ENCODE data around the gene PDCD4.

Gene PDCD4

DNA sequence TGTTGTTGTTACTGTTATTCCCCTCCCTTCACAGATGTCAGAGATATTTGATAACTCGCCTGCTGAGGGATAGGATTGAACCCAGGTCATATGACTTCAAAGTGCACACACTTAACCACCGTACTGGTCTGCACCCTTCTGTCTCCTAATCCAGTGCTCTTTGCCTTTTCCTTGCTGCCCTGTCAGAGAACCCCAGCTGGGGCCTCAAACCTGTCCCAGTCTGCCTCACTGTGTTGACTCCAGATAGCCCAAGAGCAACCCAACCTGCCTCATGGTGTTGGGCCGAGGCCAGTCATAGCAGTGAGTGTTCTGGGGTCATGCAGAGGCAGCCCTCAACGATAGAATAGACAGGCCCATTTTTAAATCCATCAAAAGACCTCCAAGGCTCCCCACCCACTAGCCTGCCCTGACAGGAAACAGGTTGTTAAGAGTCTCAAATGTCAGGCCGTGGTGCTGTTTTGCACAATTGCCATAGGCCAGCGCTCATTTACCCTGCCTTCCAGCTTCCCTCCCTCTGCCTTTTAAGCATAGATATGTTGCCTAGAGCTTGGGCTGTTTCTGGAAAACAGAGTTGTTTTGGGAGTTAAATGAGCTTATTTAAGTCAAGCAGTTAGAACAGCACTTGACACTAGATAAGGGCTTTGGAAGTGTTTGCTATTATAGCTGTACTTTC is 37.0 kb upstream of the PDCD4 start:
- Histone ChIP-seq H3K36me3 (ENCODE audit: insufficient read depth, low read length) (no peaks in the 10 kb centered on the region), H3K4me3 (ENCODE audit: low read length) (no peak overlapping the region), H2AFZ (ENCODE audit: low read depth, low read length) (no peak overlapping the region), H3K27me3 (ENCODE audit: insufficient read depth, low read length) (no peaks in the 10 kb centered on the region), H3K4me1 (ENCODE audit: insufficient read depth, low read length) (peaks cover 47% of the 10 kb centered on the region), H3K9me3 (ENCODE audit: low read length) (no peaks in the 10 kb centered on the region)

DNA sequence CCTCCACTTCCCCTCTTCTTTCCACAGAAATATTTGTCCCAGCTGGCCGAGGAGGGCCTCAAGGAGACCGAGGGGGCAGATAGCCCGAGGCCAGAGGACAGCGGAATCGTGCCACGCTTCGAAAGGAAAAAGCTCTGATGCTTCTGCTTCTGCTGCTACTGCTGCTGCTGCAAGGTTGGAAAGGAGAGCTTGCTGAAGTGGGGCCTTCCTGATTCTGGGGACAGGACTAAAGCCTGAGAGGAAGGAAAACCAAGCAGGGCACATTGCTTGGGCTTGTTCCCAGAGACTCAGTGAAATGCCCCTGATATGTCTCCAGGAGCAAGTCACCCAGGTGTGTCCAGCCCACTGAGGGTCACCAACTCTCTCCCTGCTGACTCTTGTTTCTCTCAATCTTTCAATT is 35.9 kb upstream of the PDCD4 start:
- H2AFZ ChIP-seq (ENCODE audit: low read depth, low read length): no peak overlapping the region
- no peaks in the 10 kb centered on the region for H3K36me3 ChIP-seq (ENCODE audit: insufficient read depth, low read length)
- H3K4me3 ChIP-seq (ENCODE audit: low read length): no peak overlapping the region
- H3K9me3 ChIP-seq (ENCODE audit: low read length): no peaks in the 10 kb centered on the region
- H3K27me3 ChIP-seq (ENCODE audit: insufficient read depth, low read length): no peaks in the 10 kb centered on the region
- H3K4me1 ChIP-seq (ENCODE audit: insufficient read depth, low read length): peaks cover 47% of the 10 kb centered on the region

DNA sequence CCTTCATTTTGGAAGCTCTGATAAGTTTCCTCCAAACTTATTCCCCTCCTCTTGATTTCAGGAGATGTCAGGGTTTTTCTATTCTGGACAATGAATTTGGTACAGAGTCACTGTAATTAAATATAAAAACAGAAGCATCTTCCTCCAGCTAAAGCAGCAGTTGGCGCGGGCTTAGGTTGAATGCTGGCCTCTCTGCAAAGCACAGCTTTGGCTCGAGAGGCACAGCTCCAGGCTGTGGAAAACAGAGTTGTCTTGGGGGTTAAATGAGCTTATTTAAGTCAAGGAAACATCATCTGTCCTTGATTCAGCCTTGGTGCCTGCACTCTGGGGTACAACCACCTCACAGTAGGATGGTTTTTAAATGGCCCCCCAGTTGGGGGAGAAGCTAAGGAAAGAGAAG is 35.0 kb upstream of the PDCD4 start:
- Histone ChIP-seq H3K9me3 (ENCODE audit: low read length) (no peaks in the 10 kb centered on the region), H3K27me3 (ENCODE audit: insufficient read depth, low read length) (no peaks in the 10 kb centered on the region), H3K4me3 (ENCODE audit: low read length) (no peak overlapping the region), H3K36me3 (ENCODE audit: insufficient read depth, low read length) (no peaks in the 10 kb centered on the region), H2AFZ (ENCODE audit: low read depth, low read length) (no peak overlapping the region), H3K4me1 (ENCODE audit: insufficient read depth, low read length) (peaks cover 47% of the 10 kb centered on the region)

DNA sequence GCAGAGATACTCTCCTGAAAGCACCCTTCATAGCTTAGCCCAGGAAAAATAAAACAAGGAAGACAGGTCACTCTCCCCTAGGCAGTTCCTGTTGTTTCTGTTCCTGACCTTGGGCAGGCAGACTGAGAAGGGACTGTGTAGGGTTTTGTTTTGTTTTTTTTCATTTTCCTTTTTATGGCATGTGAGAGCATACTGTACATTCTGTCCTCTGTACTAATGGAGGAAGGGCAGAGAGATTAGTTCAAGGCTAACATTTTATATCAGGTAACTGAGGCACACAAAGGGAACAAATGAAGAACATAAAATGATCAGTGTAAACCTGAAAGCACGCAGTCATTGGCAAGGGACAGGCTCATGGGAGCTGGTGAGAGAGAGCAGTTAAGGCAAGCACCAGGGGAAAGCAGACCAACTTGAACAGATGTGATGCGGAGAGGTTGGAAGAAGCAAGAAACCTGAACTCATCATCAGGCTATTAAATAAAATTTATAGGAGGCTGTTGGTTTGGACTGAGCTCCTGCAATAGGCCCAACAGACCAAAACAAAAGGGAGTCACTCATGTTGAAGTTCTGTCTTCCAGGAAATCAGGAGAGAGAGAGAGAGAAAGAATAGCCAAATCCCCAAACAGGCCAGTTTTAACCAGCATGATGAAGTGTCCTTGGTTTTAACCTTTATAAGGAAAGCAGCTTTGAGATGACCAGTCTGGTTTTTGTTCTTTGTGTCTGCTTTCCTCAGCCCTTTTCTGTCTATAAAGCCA is 34.1 kb upstream of the PDCD4 start:
- Histone ChIP-seq H3K36me3 (ENCODE audit: insufficient read depth, low read length) (no peaks in the 10 kb centered on the region), H3K4me1 (ENCODE audit: insufficient read depth, low read length) (peaks cover 51% of the 10 kb centered on the region), H3K4me3 (ENCODE audit: low read length) (no peak overlapping the region)

DNA sequence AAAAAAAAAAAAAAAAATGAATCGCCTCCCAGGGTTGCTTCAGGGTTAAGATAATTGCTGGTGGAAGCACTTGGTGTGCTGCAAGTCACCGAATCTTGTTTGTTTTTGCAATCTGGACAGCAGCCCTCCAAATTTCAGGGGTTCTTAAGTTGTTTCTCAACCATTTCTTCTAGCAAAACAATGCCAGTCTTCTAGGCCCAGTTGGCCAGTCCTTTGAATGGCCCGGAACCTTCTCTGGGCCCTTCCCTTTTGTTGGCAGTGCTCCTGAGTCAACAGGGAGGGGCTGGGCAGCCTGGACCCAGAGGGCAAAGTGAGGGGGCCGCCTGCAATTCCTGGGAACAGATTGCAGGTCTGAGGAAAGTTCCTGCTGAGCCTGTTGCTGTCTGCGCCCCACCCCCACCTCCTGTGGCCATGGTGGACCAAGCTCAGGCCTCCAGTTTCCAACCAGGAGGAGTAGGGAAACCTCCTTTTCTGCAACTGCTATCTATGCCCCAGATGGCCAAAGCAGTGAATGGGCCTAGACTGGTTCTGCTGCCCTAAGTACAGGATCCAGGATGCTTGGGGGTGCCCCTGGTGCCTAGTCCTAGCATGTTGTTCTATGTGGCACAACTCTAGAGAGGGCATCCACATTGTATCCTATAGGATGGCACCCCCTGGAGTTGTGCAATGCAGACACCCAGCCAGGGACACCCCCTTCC is 31.4 kb upstream of the PDCD4 start:
- Histone ChIP-seq H3K36me3 (ENCODE audit: insufficient read depth, low read length) (no peaks in the 10 kb centered on the region), H3K9me3 (ENCODE audit: low read length) (no peaks in the 10 kb centered on the region), H3K27me3 (ENCODE audit: insufficient read depth, low read length) (no peaks in the 10 kb centered on the region), H3K4me3 (ENCODE audit: low read length) (no peak overlapping the region), H3K4me1 (ENCODE audit: insufficient read depth, low read length) (peaks cover 42% of the 10 kb centered on the region), H2AFZ (ENCODE audit: low read depth, low read length) (no peak overlapping the region)

More for the DNA sequence above, 34.1 kb upstream of the PDCD4 start:
- no peaks in the 10 kb centered on the region for H3K9me3 ChIP-seq (ENCODE audit: low read length)
- no peak overlapping the region for H2AFZ ChIP-seq (ENCODE audit: low read depth, low read length)
- H3K27me3 ChIP-seq (ENCODE audit: insufficient read depth, low read length): no peaks in the 10 kb centered on the region

DNA sequence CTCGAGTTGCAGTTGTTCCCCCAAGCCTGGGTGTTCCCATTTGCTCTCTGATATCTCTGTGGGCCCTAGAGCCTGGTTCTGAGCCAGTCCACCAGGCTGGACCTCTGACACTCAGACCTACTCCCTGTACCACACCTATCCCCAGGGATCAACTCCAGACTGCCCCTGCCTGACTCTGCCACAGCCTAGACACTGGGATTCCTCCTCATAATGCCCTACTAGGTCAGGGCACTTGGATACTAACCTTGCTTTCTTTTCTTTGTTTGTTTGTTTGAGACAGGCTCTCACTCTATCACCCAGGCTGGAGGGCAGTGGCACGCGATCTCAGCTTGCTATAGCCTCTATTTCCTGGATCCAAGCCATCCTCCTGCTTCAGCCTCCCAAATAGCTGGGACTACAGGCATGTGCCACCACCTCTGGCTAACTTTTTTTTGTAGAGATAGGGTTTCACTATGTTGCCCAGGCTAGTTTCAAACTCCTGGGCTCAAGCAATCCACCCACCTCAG is 30.8 kb upstream of the PDCD4 start:
- Histone ChIP-seq H3K36me3 (ENCODE audit: insufficient read depth, low read length) (no peaks in the 10 kb centered on the region), H3K27me3 (ENCODE audit: insufficient read depth, low read length) (no peaks in the 10 kb centered on the region), H3K4me3 (ENCODE audit: low read length) (no peak overlapping the region), H3K4me1 (ENCODE audit: insufficient read depth, low read length) (peaks cover 42% of the 10 kb centered on the region), H2AFZ (ENCODE audit: low read depth, low read length) (no peak overlapping the region), H3K9me3 (ENCODE audit: low read length) (no peaks in the 10 kb centered on the region)

DNA sequence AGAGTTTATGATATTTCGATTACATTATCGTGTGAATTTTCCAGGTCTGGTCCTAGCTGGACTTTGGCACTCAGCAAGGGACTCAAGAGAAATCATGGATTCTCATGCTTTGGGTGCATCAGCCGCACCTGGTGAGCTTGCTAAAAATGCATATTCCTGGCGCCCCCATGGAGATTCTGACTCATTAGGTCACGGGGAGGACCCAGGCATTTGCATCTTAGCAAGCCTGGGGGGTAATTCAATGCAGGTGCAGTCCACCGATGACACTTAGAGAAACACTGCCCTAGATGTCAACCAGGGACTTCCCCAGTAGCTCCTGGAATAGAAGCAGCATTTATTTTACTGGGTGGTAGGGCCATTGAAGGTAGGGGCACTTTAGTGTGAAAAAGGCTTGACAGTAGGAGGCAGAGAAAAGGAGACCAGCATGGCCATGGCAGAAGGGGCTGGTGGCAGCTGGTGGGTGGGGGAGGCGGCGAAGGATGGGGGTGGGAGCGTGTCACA is 29.9 kb upstream of the PDCD4 start:
- Histone ChIP-seq H3K4me3 (ENCODE audit: low read length) (no peak overlapping the region), H3K9me3 (ENCODE audit: low read length) (no peaks in the 10 kb centered on the region), H2AFZ (ENCODE audit: low read depth, low read length) (no peak overlapping the region), H3K27me3 (ENCODE audit: insufficient read depth, low read length) (no peaks in the 10 kb centered on the region), H3K36me3 (ENCODE audit: insufficient read depth, low read length) (no peaks in the 10 kb centered on the region), H3K4me1 (ENCODE audit: insufficient read depth, low read length) (peaks cover 42% of the 10 kb centered on the region)

DNA sequence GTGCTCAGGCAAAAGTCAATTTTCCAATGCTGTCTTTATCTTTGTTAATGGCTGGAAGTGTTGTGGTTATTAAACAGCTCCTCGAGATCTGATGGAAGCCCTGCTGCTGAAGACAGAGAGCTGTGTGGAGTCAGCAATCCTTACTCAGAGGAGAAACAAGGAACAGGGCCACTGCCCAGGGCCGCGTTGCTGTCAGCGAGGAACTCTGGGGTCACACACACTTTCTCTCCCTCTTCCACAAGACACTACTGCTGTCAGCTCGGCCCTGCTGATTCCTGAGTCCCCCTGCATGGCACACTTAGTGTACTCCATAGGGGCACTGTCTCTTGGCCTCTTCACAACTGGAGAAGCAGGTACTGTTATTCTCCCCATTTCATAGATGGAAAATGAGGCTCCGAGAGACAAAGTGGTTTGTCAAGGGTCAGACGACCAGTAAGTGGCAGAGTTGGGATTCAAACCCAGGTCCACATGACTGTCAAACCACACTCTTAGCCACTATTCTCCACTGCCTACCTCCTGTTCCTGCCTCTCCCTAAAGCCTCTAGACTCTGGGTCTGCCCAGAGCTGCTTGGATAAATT is 29.3 kb upstream of the PDCD4 start:
- Histone ChIP-seq H2AFZ (ENCODE audit: low read depth, low read length) (no peak overlapping the region), H3K36me3 (ENCODE audit: insufficient read depth, low read length) (no peaks in the 10 kb centered on the region), H3K4me3 (ENCODE audit: low read length) (no peak overlapping the region), H3K9me3 (ENCODE audit: low read length) (no peaks in the 10 kb centered on the region), H3K27me3 (ENCODE audit: insufficient read depth, low read length) (no peaks in the 10 kb centered on the region), H3K4me1 (ENCODE audit: insufficient read depth, low read length) (peaks cover 39% of the 10 kb centered on the region)

DNA sequence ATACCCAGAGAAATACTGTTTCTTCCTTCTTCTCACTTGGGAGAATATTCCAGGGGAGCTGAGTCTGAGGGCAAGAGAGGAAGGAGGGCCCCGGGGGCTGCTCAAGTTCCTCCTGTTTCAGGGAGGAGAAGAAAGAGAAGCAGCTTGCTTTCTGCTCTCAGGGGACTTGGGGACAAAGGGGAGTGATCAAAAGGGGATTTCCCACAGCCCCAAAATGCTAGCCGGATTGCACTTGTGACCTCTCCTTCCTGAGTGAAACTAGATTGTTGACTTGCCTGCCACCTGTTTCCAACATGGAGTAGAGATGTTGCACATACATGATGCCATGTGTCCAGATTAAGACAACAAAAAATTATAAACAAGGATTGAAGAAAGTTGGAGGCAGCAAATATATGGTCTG is 28.7 kb upstream of the PDCD4 start:
- H3K27me3 ChIP-seq (ENCODE audit: insufficient read depth, low read length): no peaks in the 10 kb centered on the region
- peaks cover 33% of the 10 kb centered on the region for H3K4me1 ChIP-seq (ENCODE audit: insufficient read depth, low read length)
- no peaks in the 10 kb centered on the region for H3K36me3 ChIP-seq (ENCODE audit: insufficient read depth, low read length)

DNA sequence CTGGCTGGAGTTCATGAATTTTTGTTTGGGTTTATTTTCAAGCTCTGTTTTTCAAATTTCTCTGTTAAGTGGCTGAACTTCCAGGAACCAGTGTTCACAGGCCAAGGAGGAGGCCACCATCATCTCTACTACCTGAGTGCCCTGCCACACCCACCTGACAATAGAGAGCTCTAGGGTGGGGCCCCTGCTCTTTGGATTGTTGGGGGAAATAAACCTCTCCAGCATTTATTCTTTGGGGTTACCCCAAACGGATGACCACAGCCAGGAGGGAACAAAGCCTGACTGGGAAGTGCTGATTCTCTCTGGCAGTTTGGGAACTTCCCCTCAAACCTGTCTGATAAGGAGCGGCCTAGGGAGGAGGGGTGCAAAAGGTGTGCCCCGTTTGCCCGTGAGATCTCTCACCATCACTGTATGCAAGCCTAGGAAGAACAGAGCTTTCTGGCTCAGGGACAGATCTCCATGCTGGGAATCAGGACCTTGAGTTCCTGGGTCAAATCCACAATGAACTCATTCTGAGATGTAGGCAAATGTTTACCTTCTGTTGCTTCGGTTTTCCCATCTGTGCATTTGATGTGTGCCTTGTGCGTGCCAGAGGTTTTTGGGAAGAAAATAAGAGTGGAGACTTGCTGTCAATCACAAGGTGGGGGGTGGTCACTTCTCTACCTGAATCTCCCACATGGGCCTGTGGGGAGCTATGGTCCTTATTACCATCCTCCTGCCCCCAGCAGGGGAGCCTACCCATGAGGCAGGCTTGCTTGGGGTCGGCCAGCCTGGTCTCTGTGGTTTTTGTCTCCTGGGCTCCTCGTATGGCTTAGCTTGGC is 27.7 kb upstream of the PDCD4 start:
- no peak overlapping the region for H3K4me3 ChIP-seq (ENCODE audit: low read length)
- no peaks in the 10 kb centered on the region for H3K36me3 ChIP-seq (ENCODE audit: insufficient read depth, low read length)
- H3K27me3 ChIP-seq (ENCODE audit: insufficient read depth, low read length): no peaks in the 10 kb centered on the region
- peaks cover 23% of the 10 kb centered on the region for H3K4me1 ChIP-seq (ENCODE audit: insufficient read depth, low read length)
- H3K9me3 ChIP-seq (ENCODE audit: low read length): no peaks in the 10 kb centered on the region
- no peak overlapping the region for H2AFZ ChIP-seq (ENCODE audit: low read depth, low read length)

More for the DNA sequence above, 28.7 kb upstream of the PDCD4 start:
- no peaks in the 10 kb centered on the region for H3K9me3 ChIP-seq (ENCODE audit: low read length)
- no peak overlapping the region for H2AFZ ChIP-seq (ENCODE audit: low read depth, low read length)
- no peak overlapping the region for H3K4me3 ChIP-seq (ENCODE audit: low read length)

DNA sequence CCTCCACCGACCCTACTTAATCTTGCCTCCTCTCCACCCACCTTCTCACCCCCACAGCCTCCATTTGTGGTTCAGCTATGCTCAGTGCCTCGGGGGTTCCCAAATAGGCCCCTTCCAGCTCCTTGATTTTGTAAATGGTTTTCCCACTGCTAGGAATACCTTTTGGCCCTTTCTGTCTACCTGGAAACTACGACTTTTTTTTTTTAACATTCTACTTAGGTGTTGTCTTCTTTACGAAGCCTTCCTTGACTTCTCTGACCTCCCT is 27.2 kb upstream of the PDCD4 start:
- H2AFZ ChIP-seq (ENCODE audit: low read depth, low read length): no peak overlapping the region

DNA sequence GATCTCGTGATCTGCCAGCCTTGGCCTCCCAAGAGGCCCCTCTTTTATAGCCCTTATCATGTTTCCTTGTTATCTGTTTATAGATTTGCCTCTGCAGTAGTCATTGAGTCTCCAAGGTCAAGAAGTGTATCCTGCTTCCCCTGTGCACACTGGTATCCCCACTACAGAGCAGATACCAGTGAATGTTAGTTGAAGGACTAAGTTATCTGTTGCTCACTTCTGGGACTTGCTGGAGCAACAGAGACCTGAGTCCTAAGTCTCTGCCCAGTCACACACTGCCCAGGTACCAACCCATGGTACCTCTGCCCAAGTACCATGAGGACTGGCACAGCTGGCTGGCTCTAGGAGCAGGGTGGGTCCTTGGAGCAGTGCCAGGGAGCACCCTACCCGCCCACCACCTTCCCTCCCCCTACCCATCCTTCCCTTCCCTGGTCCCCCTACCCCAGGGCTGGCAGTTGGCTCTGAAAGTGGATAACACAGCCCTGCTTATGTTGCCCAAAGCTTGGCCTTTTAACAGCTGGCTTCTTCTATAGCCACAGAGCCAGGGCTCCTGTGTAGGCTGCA is 26.5 kb upstream of the PDCD4 start:
- Histone ChIP-seq H3K9me3 (ENCODE audit: low read length) (no peaks in the 10 kb centered on the region), H3K36me3 (ENCODE audit: insufficient read depth, low read length) (no peaks in the 10 kb centered on the region), H3K27me3 (ENCODE audit: insufficient read depth, low read length) (no peaks in the 10 kb centered on the region), H3K4me3 (ENCODE audit: low read length) (no peak overlapping the region), H3K4me1 (ENCODE audit: insufficient read depth, low read length) (peaks cover 15% of the 10 kb centered on the region), H2AFZ (ENCODE audit: low read depth, low read length) (no peak overlapping the region)

More for the DNA sequence above, 27.2 kb upstream of the PDCD4 start:
- H3K4me3 ChIP-seq (ENCODE audit: low read length): no peak overlapping the region
- no peaks in the 10 kb centered on the region for H3K27me3 ChIP-seq (ENCODE audit: insufficient read depth, low read length)
- H3K9me3 ChIP-seq (ENCODE audit: low read length): no peaks in the 10 kb centered on the region
- peaks cover 18% of the 10 kb centered on the region for H3K4me1 ChIP-seq (ENCODE audit: insufficient read depth, low read length)
- no peaks in the 10 kb centered on the region for H3K36me3 ChIP-seq (ENCODE audit: insufficient read depth, low read length)
